T-cell (primary cell): Measurements from ENCODE around the gene SRMS. TPM values are rescaled to one million over a fixed set of nuclear protein-coding genes. Genes with fewer than 3 reads are reported as not detected.

Experiments used
- ATAC-seq, 4 experiments: fragments of 200-7000 bp in 3 of 4; fragments of 150-1000 bp in 1 of 4; cut with Tn5 transposase; replicated peaks in 1 of 4; 1 replicate in 3 of 4; 2 replicates in 1 of 4; pipeline ENCODE4 v1.10.0; 2021; ENCODE audit warnings: moderate library complexity in 3 of 4, mild to moderate bottlenecking in 2 of 4, moderate number of reproducible peaks in 1 of 4
- CTCF ChIA-PET, 2 donors: fragments of 300-600 bp; sonication (Branson Sonifier 250); formaldehyde crosslinking; loops; one replicate each; lab custom pipeline; 2022; ENCODE audit warnings: antibody characterized with exemption in 2 of 2; lab: Charles Lee
- POLR2A ChIA-PET, 2 donors: fragments of 300-600 bp; sonication (Branson Sonifier 250); formaldehyde crosslinking; loops; one replicate each; lab custom pipeline; 2022; ENCODE audit warnings: antibody characterized with exemption in 2 of 2; lab: Charles Lee
- DNase-seq, 35 experiments: peaks; one replicate each; pipeline versions ENCODE4 v3.0.0 to v3.0.0-alpha.2; 2013 to 2023
- H3K27ac ChIP-seq: one replicate; pipeline ENCODE4 v1.5.1; 2013; ENCODE audit warnings: low read length
- H3K27me3 ChIP-seq, 2 experiments: replicated peaks in 1 of 2; 1 replicate in 1 of 2; 2 replicates in 1 of 2; pipeline versions ENCODE4 v1.6.1 to v1.7.0; 2013; ENCODE audit warnings: low read length in 1 of 2, mixed read lengths in 1 of 2; ENCODE audit not compliant: control insufficient read depth in 2 of 2, insufficient read depth in 2 of 2; ENCODE audit errors: extremely low read depth in 1 of 2
- H3K36me3 ChIP-seq, 2 donors: 1 replicate in 1 of 2; 2 replicates in 1 of 2; pipeline versions ENCODE4 v1.6.1 to v1.7.0; 2013; ENCODE audit warnings: low read length in 1 of 2; ENCODE audit not compliant: control insufficient read depth in 2 of 2, insufficient read depth in 1 of 2; ENCODE audit errors: extremely low read depth in 1 of 2
- H3K4me1 ChIP-seq, 2 experiments: 1 replicate in 1 of 2; 2 replicates in 1 of 2; pipeline versions ENCODE4 v1.6.1 to v1.7.0; 2013; ENCODE audit warnings: low read length in 2 of 2, mixed read lengths in 1 of 2; ENCODE audit not compliant: insufficient read depth in 2 of 2, control insufficient read depth in 1 of 2; ENCODE audit errors: extremely low read depth in 1 of 2
- H3K4me3 ChIP-seq, 2 donors: 1 replicate in 1 of 2; 2 replicates in 1 of 2; pipeline versions ENCODE4 v1.5.1 to v1.7.0; 2013; ENCODE audit warnings: mild to moderate bottlenecking in 2 of 2, low read length in 1 of 2, moderate library complexity in 1 of 2; ENCODE audit not compliant: control insufficient read depth in 1 of 2; ENCODE audit errors: extremely low read depth in 1 of 2
- H3K9me3 ChIP-seq: 2 replicates; pipeline ENCODE4 v1.7.0; 2013
- H3K27ac Mint-ChIP-seq, 2 donors: one replicate each; pipeline ENCODE4 v1.8.0; 2020 to 2021; ENCODE audit warnings: mild to moderate bottlenecking in 2 of 2, mixed read lengths in 2 of 2
- H3K27me3 Mint-ChIP-seq, 2 donors: one replicate each; pipeline ENCODE4 v1.8.0; 2021 to 2022; ENCODE audit warnings: mixed read lengths in 2 of 2
- H3K36me3 Mint-ChIP-seq: one replicate; pipeline ENCODE4 v1.8.0; 2021; ENCODE audit warnings: mixed read lengths
- H3K4me1 Mint-ChIP-seq, 3 donors: one replicate each; pipeline ENCODE4 v1.8.0; 2020 to 2022; ENCODE audit warnings: mixed read lengths in 3 of 3, mild to moderate bottlenecking in 1 of 3
- H3K4me3 Mint-ChIP-seq, 3 donors: one replicate each; pipeline ENCODE4 v1.8.0; 2020 to 2022; ENCODE audit warnings: mild to moderate bottlenecking in 3 of 3, mixed read lengths in 3 of 3, moderate library complexity in 3 of 3
- H3K9me3 Mint-ChIP-seq, 3 donors: one replicate each; pipeline ENCODE4 v1.8.0; 2020 to 2022; ENCODE audit warnings: mixed read lengths in 3 of 3
- WGBS: methylation state at CpG from one replicate; pipeline ENCODE4 v1.1.5; 2013; ENCODE audit warnings: missing lambda C conversion rate; ENCODE audit not compliant: insufficient coverage; 5-methylcytosine and 5-hydroxymethylcytosine counted together
- total RNA-seq, 35 experiments: library from RNA in 6 of 35; stranded (reverse) in 6 of 35; fragments of 120-200 nt in 1 of 35; gene quantifications; one replicate each; pipeline versions ENCODE4 v1.2.1 to v1.2.4 and lab custom pipeline; 2013 to 2026

SRMS gene
- total RNA-seq, 5 donors from 2014 or later (not counting 1 experiment from before 2014, with no cell fraction given): not detected

GRCh38 chr20:63563225-63563935 lies 15.8 kb upstream of the SRMS start:
- Histone ChIP-seq H3K36me3 (peaks cover 17 to 43% of the 10 kb centered on the region in 2 donors), H3K4me1 (peaks cover 2 to 19% of the 10 kb centered on the region in 2 experiments), H3K4me3 (no peak overlapping the region), H3K27me3 (no peaks in the 10 kb centered on the region), H3K27ac (no peak overlapping the region), H3K9me3 (no peaks in the 10 kb centered on the region)
- H3K27me3 Mint-ChIP-seq: no peaks in the 10 kb centered on the region
- 96% methylated on average over 55 of the region's 55 CpGs for WGBS
- no peak for DNase-seq
- no peaks in the 10 kb centered on the region for H3K9me3 Mint-ChIP-seq
- peaks cover 9 to 18% (median 12%) of the 10 kb centered on the region in 3 donors for H3K4me1 Mint-ChIP-seq
- ChIA-PET POLR2A (no interaction called here), CTCF (no interaction called here)
- no peak for ATAC-seq
- no peak overlapping the region for H3K4me3 Mint-ChIP-seq
- no peak overlapping the region for H3K27ac Mint-ChIP-seq
- peaks cover 20% of the 10 kb centered on the region for H3K36me3 Mint-ChIP-seq

DNA sequence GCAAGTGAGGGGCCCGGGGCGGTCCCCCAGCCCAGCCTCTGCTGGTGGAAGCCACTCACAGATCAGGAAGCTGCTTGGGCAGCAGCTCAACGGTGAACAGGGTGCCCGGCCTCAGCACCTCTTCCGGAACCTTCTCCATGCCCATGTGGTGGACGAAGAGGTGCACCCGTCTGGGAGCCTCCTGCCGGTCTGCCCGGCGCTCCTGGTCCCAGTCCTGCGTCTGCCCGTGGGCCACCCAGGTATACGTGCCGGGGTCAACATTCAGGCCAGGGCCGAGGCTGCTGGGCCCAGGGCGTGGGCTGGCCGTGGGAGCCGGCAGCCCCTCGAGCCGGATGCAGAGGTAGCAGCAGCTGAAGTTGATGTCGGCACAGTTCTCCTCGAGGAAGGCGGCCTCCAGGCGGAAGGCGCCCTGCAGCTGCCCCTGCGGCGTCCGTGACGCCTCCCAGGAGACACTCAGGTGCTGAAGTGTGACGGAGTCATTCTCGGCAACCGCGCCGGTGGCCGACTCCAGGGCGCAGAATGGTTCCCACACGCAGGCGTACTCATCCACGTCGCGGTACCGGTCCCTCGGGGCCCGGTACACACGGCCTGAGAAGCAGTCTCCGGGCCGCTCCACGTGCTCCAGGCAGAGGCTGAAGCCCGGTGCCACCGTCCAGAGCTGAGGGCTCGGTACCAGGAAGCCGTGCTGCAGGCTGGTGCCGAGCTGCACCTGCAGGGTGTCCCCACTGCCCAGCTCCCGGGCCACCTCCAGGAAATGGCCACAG lies 15.1 kb upstream of the SRMS start:
- ATAC-seq: no peak
- no peak overlapping the region for H3K4me3 Mint-ChIP-seq
- no peaks in the 10 kb centered on the region for H3K9me3 Mint-ChIP-seq
- H3K4me1 Mint-ChIP-seq: peaks cover 2 to 10% (median 4%) of the 10 kb centered on the region in 3 donors
- H3K27ac Mint-ChIP-seq: no peak overlapping the region
- H3K9me3 ChIP-seq: no peaks in the 10 kb centered on the region
- H3K27me3 Mint-ChIP-seq: no peaks in the 10 kb centered on the region
- H3K36me3 Mint-ChIP-seq: peaks cover 20% of the 10 kb centered on the region
- peaks cover 0 to 12% of the 10 kb centered on the region in 2 experiments for H3K4me1 ChIP-seq
- ChIA-PET POLR2A (no interaction called here), CTCF (no interaction called here)
- H3K27ac ChIP-seq: no peak overlapping the region
- no peaks in the 10 kb centered on the region for H3K27me3 ChIP-seq
- peaks cover 17 to 43% of the 10 kb centered on the region in 2 donors for H3K36me3 ChIP-seq
- H3K4me3 ChIP-seq: no peak overlapping the region
- no peak for DNase-seq
- WGBS: 96% methylated on average over 53 of the region's 54 CpGs

- Mint-ChIP-seq H3K27ac (no peak overlapping the region), H3K27me3 (no peaks in the 10 kb centered on the region), H3K36me3 (peaks cover 20% of the 10 kb centered on the region), H3K9me3 (no peaks in the 10 kb centered on the region), H3K4me1 (peaks cover 0 to 4% (median 0%) of the 10 kb centered on the region in 3 donors), H3K4me3 (no peak overlapping the region)
- H3K4me3 ChIP-seq: no peak overlapping the region
- no peaks in the 10 kb centered on the region for H3K27me3 ChIP-seq
- no peak overlapping the region for H3K27ac ChIP-seq
- 90% methylated on average over 25 of the region's 36 CpGs for WGBS
- ATAC-seq: no peak
- no peak for DNase-seq
- ChIA-PET CTCF (no interaction called here), POLR2A (no interaction called here)
- H3K9me3 ChIP-seq: no peaks in the 10 kb centered on the region
- H3K36me3 ChIP-seq: peaks cover 17 to 43% of the 10 kb centered on the region in 2 donors
- H3K4me1 ChIP-seq: peaks cover 0 to 4% of the 10 kb centered on the region in 2 experiments
Measured at GRCh38 chr20:63561624-63562396, 14.3 kb upstream of the SRMS start.

DNA sequence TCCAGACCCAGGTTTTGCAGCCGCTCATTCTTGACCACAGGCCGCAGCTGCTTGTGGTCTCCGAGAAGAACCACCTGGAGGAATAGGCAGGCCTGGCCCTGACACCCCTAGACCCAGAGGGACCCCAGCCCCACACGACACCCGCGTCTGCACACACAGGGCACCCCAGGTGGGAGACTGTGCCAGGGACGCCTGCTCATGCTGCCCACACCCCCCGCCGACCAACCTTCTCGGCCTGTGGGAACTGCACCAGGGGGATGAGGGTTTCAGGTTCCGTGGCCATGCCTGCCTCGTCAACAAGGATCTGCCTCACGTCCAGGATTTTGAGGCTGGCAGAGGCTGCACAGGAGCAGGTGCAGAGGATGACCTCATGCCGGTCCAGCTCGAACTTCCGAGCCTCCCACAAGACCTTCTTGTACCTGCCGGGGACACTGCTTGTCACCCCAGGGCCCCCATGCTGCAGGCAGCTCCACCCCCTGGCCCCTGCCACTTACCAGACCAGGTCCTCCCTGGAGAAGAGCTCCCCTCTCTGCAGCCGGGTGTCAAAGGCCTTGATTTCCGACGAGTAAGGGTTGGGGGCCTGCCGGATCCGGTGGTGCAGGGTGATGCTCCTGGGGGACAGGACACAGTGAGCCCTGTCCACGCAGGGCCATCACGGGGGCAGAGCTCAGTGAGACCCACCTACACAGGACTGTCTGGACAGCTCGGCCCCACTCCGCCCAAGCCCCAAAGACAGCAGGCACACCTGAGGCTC lies 13.5 kb upstream of the SRMS start:
- H3K4me3 ChIP-seq: no peak overlapping the region
- no peaks in the 10 kb centered on the region for H3K4me1 ChIP-seq
- no peak overlapping the region for H3K27ac Mint-ChIP-seq
- H3K4me1 Mint-ChIP-seq: peaks cover 0 to 3% (median 0%) of the 10 kb centered on the region in 3 donors
- no peaks in the 10 kb centered on the region for H3K9me3 ChIP-seq
- peaks cover 16 to 43% of the 10 kb centered on the region in 2 donors for H3K36me3 ChIP-seq
- ATAC-seq (no peak), DNase-seq (no peak)
- no peaks in the 10 kb centered on the region for H3K9me3 Mint-ChIP-seq
- peaks cover 20% of the 10 kb centered on the region for H3K36me3 Mint-ChIP-seq
- H3K27me3 Mint-ChIP-seq: no peaks in the 10 kb centered on the region
- POLR2A ChIA-PET: no interaction called here
- no peak overlapping the region for H3K27ac ChIP-seq
- no peak overlapping the region for H3K4me3 Mint-ChIP-seq
- CTCF ChIA-PET: no interaction called here
- no peaks in the 10 kb centered on the region for H3K27me3 ChIP-seq
- 96% methylated on average over 25 of the region's 26 CpGs for WGBS

DNA sequence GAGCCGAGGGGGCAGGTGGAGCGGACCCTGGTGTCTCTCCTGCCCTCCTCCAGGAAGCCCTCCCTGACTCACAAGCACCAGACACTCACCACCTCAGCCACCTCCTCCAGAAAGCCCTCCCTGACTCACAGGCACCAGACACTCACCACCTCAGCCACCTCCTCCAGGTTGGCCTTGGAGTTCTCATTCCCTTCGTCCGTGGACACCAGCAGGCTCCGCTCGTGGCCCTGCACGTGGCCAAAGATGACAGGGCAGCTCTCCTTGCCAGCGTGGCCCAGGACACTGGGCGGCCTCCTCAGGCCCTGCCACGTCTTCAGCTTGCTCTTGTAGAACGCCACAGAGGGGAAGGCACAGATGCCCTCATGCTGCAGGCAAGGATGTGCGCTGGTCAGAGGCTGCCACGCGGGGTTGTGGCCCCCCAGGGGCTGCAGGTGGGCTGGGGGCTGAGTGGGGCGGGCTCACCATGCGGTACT lies 12.8 kb upstream of the SRMS start:
- Mint-ChIP-seq H3K36me3 (peaks cover 16% of the 10 kb centered on the region), H3K9me3 (no peaks in the 10 kb centered on the region), H3K27me3 (no peaks in the 10 kb centered on the region), H3K27ac (no peak overlapping the region), H3K4me3 (no peak overlapping the region), H3K4me1 (peaks cover 0 to 3% (median 0%) of the 10 kb centered on the region in 3 donors)
- ATAC-seq: no peak
- no peaks in the 10 kb centered on the region for H3K4me1 ChIP-seq
- no peaks in the 10 kb centered on the region for H3K9me3 ChIP-seq
- 93% methylated on average over 16 of the region's 16 CpGs for WGBS
- H3K27ac ChIP-seq: no peak overlapping the region
- DNase-seq: no peak
- H3K4me3 ChIP-seq: no peak overlapping the region
- CTCF ChIA-PET: no interaction called here
- POLR2A ChIA-PET: no interaction called here
- H3K36me3 ChIP-seq: peaks cover 14 to 41% of the 10 kb centered on the region in 2 donors
- no peaks in the 10 kb centered on the region for H3K27me3 ChIP-seq
